SK-N-MC (cell line): ENCODE results near the gene CAND2.
"Not testable (repeated sequence)": the region's sequence is repeated elsewhere in the genome, so short reads cannot be mapped to it uniquely, and the experiment has no call there.

Source experiments
- DNase-seq: peaks from one replicate; pipeline ENCODE4 v3.0.0-alpha.2; 2011; ENCODE audit warnings: low read depth, low spot score
- H3K27ac ChIP-seq: fragments of 200-600 bp; sonication (generic); 2 replicates; pipeline ENCODE4 v1.5.1; 2016; ENCODE audit warnings: mixed run types
- H3K36me3 ChIP-seq: fragments of 200-600 bp; sonication (generic); 2 replicates; pipeline ENCODE4 v1.6.1; 2017; ENCODE audit warnings: antibody characterized with exemption, low read length, mixed read lengths; ENCODE audit not compliant: insufficient read depth
- H3K4me3 ChIP-seq: fragments of 200-600 bp; sonication (generic); 2 replicates; pipeline ENCODE4 v1.5.1; 2016
- H3K9ac ChIP-seq: fragments of 200-600 bp; sonication (generic); 2 replicates; pipeline ENCODE4 v1.8.0; 2017; ENCODE audit warnings: mixed run types, mixed read lengths; ENCODE audit not compliant: insufficient read length
- H3K9me3 ChIP-seq: fragments of 200-600 bp; sonication (generic); 2 replicates; pipeline ENCODE4 v1.6.1; 2017; ENCODE audit warnings: low read depth, mild to moderate bottlenecking, antibody characterized with exemption, low read length, moderate library complexity, mixed read lengths
- EZH2 ChIP-seq: fragments of 200-600 bp; sonication (generic); IDR thresholded peaks from one replicate; pipeline ENCODE4 v1.6.1; 2017; ENCODE audit warnings: antibody characterized with exemption
- FOXP2 ChIP-seq: optimal IDR thresholded peaks from 2 replicates; pipeline ENCODE3; 2011; ENCODE audit warnings: mild to moderate bottlenecking, moderate library complexity; ENCODE audit not compliant: insufficient read depth; ENCODE audit errors: extremely low read length, control extremely low read depth
- POLR2AphosphoS5 ChIP-seq: IDR thresholded peaks from 2 replicates; pipeline ENCODE4 v1.6.1; 2012; ENCODE audit warnings: mild to moderate bottlenecking, low read depth, low read length, borderline replicate concordance

CAND2 gene

DNA sequence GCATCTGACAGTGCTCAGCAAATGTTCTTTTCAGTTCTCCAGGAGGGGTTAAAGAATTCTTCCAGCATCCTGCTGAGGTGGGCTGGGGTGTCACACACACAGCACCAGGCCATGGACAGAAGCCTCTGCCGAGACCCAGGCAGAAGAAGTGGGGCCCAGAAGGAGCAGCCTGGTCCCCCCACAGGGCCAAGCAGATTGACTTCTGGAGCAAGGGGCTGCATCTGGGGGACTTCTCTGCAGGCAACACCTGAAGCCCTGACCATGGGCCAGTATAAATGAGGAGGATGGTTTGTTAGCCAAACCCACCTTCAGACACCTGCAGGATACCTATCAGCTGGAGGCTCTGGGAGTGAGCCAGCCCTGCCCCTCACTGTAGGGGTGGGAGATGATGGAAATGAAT, 21.3 kb upstream of the CAND2 start:
- TF ChIP-seq FOXP2 (no peak), POLR2AphosphoS5 (no peak), EZH2 (no peak)
- Histone ChIP-seq H3K9ac (no peak overlapping the region), H3K36me3 (no peaks in the 10 kb centered on the region), H3K4me3 (no peak overlapping the region), H3K27ac (no peak overlapping the region), H3K9me3 (no peaks in the 10 kb centered on the region)
- no peak for DNase-seq

GRCh38 chr3:12775970-12776369, 20.5 kb upstream of the CAND2 start:
- not testable (repeated sequence) for DNase-seq, H3K9ac ChIP-seq, H3K9me3 ChIP-seq, H3K27ac ChIP-seq, H3K4me3 ChIP-seq, H3K36me3 ChIP-seq

DNA sequence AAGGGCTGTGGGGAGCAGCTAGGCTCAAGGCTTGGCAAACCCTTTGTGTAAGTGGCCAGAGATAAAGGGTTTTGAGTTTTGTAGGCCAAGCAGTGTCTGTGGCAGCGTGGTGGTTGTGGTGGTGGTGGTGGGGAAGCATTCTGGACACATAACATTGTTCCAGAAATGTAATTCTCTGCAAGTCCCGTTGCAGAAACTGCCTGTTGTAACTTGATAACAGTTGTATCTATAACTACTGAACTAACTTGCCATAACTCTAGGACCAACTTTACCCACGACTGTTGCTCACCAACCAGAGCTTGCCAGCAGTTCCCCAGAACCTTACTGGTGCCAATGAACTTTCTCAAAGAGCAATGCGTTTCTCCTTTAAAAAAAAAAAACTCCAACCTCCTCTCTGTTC, 19.3 kb upstream of the CAND2 start:
- TF ChIP-seq EZH2 (no peak), POLR2AphosphoS5 (no peak), FOXP2 (no peak)
- Histone ChIP-seq H3K27ac (no peak overlapping the region), H3K9ac (no peak overlapping the region), H3K4me3 (no peak overlapping the region), H3K9me3 (no peaks in the 10 kb centered on the region), H3K36me3 (no peaks in the 10 kb centered on the region)
- no peak for DNase-seq

- DNase-seq: no peak
- H3K9me3 ChIP-seq: no peaks in the 10 kb centered on the region
- H3K36me3 ChIP-seq: no peaks in the 10 kb centered on the region
- TF ChIP-seq POLR2AphosphoS5: no peak
- no peak for TF ChIP-seq FOXP2
- no peak for TF ChIP-seq EZH2
- no peak overlapping the region for H3K9ac ChIP-seq
- no peak overlapping the region for H3K27ac ChIP-seq
- H3K4me3 ChIP-seq: no peak overlapping the region
These were observed 15.7 kb upstream of the CAND2 start for GRCh38 chr3:12780751-12781150.

DNA sequence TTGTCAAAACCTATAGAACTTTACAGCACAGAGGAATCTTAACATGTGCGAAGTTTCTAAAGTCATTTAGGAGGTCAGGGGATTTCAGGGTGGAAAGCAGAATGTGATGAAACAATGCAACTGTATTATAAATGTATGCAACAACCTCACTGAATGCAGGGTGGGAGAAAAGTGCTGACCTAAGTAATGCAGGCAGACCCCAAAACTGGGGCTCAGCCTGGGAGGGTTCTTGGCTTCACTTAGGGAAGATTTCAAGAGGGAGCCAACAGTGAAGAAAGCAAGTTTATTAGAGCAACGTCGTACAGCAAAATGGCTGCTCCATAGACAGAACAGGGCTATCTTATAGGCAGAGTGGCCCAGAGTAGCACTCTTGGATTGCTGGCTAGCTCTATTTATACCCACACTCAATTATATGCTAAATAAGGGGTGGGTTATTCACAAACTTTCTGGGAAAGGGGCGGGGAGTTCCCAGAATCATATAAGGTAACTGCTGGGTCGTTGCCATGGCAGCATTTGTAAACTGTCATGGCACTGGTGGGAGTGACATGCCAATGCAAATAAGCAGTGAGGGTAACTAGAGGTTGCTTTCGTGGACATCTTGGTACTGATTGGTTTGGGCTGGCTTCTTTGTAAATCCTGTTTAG, 14.2 kb upstream of the CAND2 start:
- no peak for TF ChIP-seq POLR2AphosphoS5
- no peak for TF ChIP-seq FOXP2
- no peak for TF ChIP-seq EZH2
- H3K9me3 ChIP-seq: no peaks in the 10 kb centered on the region
- H3K27ac ChIP-seq: no peak overlapping the region
- H3K4me3 ChIP-seq: no peak overlapping the region
- no peak for DNase-seq
- H3K9ac ChIP-seq: no peak overlapping the region
- H3K36me3 ChIP-seq: no peaks in the 10 kb centered on the region

- Histone ChIP-seq H3K27ac (no peak overlapping the region), H3K9ac (no peak overlapping the region), H3K36me3 (no peaks in the 10 kb centered on the region), H3K9me3 (no peaks in the 10 kb centered on the region), H3K4me3 (no peak overlapping the region)
- no peak for DNase-seq
- no peak for TF ChIP-seq POLR2AphosphoS5
- TF ChIP-seq EZH2: no peak
- TF ChIP-seq FOXP2: no peak
These were observed 11.4 kb upstream of the CAND2 start for GRCh38 chr3:12785096-12785495.

DNA sequence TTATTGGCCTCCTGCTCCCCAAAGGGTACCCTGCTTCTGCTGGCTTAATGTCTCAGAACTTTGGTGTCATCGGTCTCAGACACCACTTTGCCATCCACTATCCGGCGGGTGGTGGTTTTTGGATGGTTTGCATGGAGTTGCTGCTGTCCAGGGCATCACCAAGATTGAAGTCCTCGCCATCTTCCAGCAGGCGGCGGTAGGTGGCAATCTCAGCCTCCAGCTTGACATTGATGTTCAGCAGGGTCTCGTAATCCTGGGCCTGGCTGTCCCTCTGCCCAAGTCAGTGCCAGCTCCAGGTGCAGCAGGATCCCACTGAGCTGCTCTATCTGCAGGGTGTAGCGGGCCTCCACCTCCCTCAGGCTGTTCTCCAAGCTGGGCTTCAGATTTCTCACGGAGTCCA, 9.1 kb upstream of the CAND2 start:
- DNase-seq, H3K9ac ChIP-seq, H3K4me3 ChIP-seq, H3K9me3 ChIP-seq, H3K36me3 ChIP-seq, H3K27ac ChIP-seq: not testable (repeated sequence)

GRCh38 chr3:12787967-12788690, 8.4 kb upstream of the CAND2 start:
- not testable (repeated sequence) for H3K9ac ChIP-seq

DNA sequence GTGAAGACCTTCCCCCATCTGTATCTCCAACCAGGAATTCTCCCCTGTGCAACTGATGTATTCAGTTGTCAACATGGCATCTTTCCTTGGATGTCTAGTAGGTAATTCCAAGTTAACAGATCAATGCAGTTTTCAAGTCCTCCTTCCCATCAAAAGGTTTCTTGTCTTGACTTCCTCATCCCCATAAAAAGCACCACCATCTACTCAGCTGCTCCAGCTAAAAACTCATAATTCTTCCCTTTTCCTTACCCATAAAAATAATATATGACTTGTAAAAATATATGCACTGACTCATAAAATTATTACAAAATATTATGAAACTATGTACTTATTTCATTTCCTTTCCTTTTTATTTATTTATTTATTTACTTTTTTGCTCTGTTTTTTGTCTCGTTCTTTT, 5.0 kb upstream of the CAND2 start:
- DNase-seq: no peak
- no peak overlapping the region for H3K27ac ChIP-seq
- H3K4me3 ChIP-seq: no peak overlapping the region
- no peak for TF ChIP-seq POLR2AphosphoS5
- TF ChIP-seq FOXP2: no peak
- TF ChIP-seq EZH2: no peak
- H3K9ac ChIP-seq: no peak overlapping the region
- H3K36me3 ChIP-seq: no peaks in the 10 kb centered on the region
- H3K9me3 ChIP-seq: no peaks in the 10 kb centered on the region

More at GRCh38 chr3:12787967-12788690, 8.4 kb upstream of the CAND2 start:
- not testable (repeated sequence) for H3K27ac ChIP-seq, H3K4me3 ChIP-seq, H3K9me3 ChIP-seq, H3K36me3 ChIP-seq, DNase-seq

- no peak for DNase-seq
- H3K27ac ChIP-seq: no peak overlapping the region
- no peak for TF ChIP-seq POLR2AphosphoS5
- TF ChIP-seq FOXP2: no peak
- no peak for TF ChIP-seq EZH2
- no peaks in the 10 kb centered on the region for H3K9me3 ChIP-seq
- no peak overlapping the region for H3K9ac ChIP-seq
- H3K36me3 ChIP-seq: no peaks in the 10 kb centered on the region
- H3K4me3 ChIP-seq: no peak overlapping the region
These were observed 2.8 kb upstream of the CAND2 start for GRCh38 chr3:12793701-12794100.
